Measurements from ENCODE around the gene KANK2.
A peak's percentile ranks its signal among the peaks of the same experiment; 100 is the strongest.

GRCh38 chr19:11152318-11153062, 44.9 kb downstream of the KANK2 start:
- TF ChIP-seq CTCF (IDR thresholded peaks at IDR 0.05) (no peak), POLR2A (IDR thresholded peaks at IDR 0.05) (peak in 1 of 2 donors; percentile 45)

Data from adrenal gland (tissue), 5 donors.